ENCODE results near the gene RAP1GAP.
"Not testable (repeated sequence)": the region's sequence is repeated elsewhere in the genome, so short reads cannot be mapped to it uniquely, and the experiment has no call there.

Gene RAP1GAP

GRCh38 chr1:21681426-21681825, 12.3 kb upstream of the RAP1GAP start:
- Histone ChIP-seq H3K9me3 (no peaks in the 10 kb centered on the region), H3K4me1 (no peaks in the 10 kb centered on the region), H3K4me3 (ENCODE audit: low read depth, low read length) (no peak overlapping the region), H3K27me3 (no peaks in the 10 kb centered on the region), H3K36me3 (peaks cover 3% of the 10 kb centered on the region; the same call in 1 of the 2 replicates)
- TF ChIP-seq, protein P1, sequence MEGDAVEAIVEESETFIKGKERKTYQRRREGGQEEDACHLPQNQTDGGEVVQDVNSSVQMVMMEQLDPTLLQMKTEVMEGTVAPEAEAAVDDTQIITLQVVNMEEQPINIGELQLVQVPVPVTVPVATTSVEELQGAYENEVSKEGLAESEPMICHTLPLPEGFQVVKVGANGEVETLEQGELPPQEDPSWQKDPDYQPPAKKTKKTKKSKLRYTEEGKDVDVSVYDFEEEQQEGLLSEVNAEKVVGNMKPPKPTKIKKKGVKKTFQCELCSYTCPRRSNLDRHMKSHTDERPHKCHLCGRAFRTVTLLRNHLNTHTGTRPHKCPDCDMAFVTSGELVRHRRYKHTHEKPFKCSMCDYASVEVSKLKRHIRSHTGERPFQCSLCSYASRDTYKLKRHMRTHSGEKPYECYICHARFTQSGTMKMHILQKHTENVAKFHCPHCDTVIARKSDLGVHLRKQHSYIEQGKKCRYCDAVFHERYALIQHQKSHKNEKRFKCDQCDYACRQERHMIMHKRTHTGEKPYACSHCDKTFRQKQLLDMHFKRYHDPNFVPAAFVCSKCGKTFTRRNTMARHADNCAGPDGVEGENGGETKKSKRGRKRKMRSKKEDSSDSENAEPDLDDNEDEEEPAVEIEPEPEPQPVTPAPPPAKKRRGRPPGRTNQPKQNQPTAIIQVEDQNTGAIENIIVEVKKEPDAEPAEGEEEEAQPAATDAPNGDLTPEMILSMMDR (IDR thresholded peaks at IDR 0.05; ENCODE audit: low read depth, low read length): no peak
- DNase-seq: no peak

DNA sequence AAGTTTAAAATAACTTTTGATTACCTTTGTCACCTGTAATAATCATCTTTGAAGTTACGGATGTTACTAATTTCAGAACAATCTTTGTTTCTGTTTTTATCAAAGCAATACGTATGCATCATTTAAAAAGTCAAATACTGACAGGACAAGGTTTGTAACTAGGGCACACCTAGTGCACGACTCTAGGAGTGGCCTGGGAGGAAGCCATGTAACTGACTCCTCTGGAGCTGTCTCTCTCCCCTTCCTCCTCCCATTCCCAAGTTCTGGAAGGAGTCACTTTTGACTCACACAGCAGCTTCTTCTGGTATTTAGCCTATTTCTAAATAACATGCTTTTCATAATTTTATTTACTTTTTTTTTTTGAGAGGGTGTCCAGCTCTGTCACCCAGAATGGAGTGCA, 11.8 kb upstream of the RAP1GAP start:
- no peak for DNase-seq
- H3K4me1 ChIP-seq: no peaks in the 10 kb centered on the region
- H3K27me3 ChIP-seq: no peaks in the 10 kb centered on the region
- H3K4me3 ChIP-seq (ENCODE audit: low read depth, low read length): no peak overlapping the region
- H3K9me3 ChIP-seq: no peaks in the 10 kb centered on the region
- TF ChIP-seq, protein P1 (IDR thresholded peaks at IDR 0.05; ENCODE audit: low read depth, low read length): no peak
- H3K36me3 ChIP-seq: no peaks in the 10 kb centered on the region

DNA sequence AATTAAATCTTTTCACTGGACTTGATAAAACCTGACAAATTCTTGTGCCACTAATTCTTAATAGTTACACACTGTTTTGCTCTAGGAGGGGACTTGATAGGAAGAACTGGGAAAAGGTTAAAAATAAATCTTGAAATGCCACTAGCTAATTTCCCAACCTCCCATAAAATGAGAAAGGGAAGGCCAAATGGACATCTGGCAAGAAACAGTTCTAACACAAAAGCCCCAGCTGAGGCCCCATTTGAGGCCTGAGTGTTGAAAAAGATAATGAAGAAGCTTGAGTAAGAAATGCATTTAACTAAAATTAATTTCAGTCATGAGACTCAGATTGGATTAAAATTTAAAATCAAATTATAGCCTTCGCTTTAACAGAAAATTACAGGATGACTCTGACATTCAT, 11.2 kb upstream of the RAP1GAP start:
- Histone ChIP-seq H3K27me3 (no peaks in the 10 kb centered on the region), H3K4me3 (ENCODE audit: low read depth, low read length) (no peak overlapping the region), H3K9me3 (no peaks in the 10 kb centered on the region), H3K4me1 (no peaks in the 10 kb centered on the region), H3K36me3 (no peaks in the 10 kb centered on the region)
- no peak for DNase-seq
- TF ChIP-seq, protein P1 (IDR thresholded peaks at IDR 0.05; ENCODE audit: low read depth, low read length): no peak

GRCh38 chr1:21677168-21677567, 8.0 kb upstream of the RAP1GAP start:
- no peaks in the 10 kb centered on the region for H3K27me3 ChIP-seq
- no peaks in the 10 kb centered on the region for H3K36me3 ChIP-seq
- TF ChIP-seq, protein P1 (IDR thresholded peaks at IDR 0.05; ENCODE audit: low read depth, low read length): no peak
- peaks cover 8% of the 10 kb centered on the region for H3K4me1 ChIP-seq
- no peak overlapping the region for H3K4me3 ChIP-seq (ENCODE audit: low read depth, low read length)
- H3K9me3 ChIP-seq: no peaks in the 10 kb centered on the region
- DNase-seq: no peak

GRCh38 chr1:21674957-21675356, 5.8 kb upstream of the RAP1GAP start:
- Histone ChIP-seq H3K27me3 (no peaks in the 10 kb centered on the region), H3K4me3 (ENCODE audit: low read depth, low read length) (no peak overlapping the region), H3K4me1 (peaks cover 8% of the 10 kb centered on the region), H3K9me3 (no peaks in the 10 kb centered on the region), H3K36me3 (no peaks in the 10 kb centered on the region)
- DNase-seq: no peak
- TF ChIP-seq, protein P1 (IDR thresholded peaks at IDR 0.05; ENCODE audit: low read depth, low read length): no peak

GRCh38 chr1:21673853-21674252, 4.7 kb upstream of the RAP1GAP start:
- H3K4me1 ChIP-seq; H3K9me3 ChIP-seq; DNase-seq; H3K36me3 ChIP-seq; H3K4me3 ChIP-seq (ENCODE audit: low read depth, low read length); H3K27me3 ChIP-seq: not testable (repeated sequence)

DNA sequence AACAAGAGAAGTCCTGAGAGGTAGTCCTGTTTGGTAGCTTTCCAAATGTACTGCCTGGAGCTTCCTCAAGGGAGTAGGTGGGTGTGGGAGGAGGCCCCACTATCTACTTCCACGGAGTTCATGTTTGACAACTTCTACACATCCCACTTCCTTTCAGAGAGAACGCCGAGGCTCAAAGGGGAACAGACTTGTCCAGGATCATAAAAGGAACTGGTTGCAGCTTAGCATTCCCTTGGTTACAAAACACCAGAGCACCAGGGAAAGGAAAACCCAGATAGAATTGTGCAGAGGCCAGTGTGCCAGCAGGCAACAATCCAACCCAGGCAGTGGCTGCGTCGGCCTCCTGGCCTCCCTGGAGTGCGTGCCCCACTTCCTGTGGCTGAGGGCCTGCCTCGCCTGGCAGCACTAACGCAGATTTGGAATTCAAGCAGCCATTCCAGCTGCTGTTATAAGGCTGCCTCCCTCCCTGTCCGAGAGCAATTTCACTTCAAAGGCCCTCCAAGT, 4.2 kb upstream of the RAP1GAP start:
- H3K4me3 ChIP-seq (ENCODE audit: low read depth, low read length): no peak overlapping the region
- no peak for DNase-seq
- H3K4me1 ChIP-seq: peaks cover 8% of the 10 kb centered on the region
- TF ChIP-seq, protein P1 (IDR thresholded peaks at IDR 0.05; ENCODE audit: low read depth, low read length): no peak
- H3K9me3 ChIP-seq: no peaks in the 10 kb centered on the region
- no peaks in the 10 kb centered on the region for H3K36me3 ChIP-seq
- no peaks in the 10 kb centered on the region for H3K27me3 ChIP-seq
